ENCODE results near the gene SMARCD1. TPM values are rescaled to one million over a fixed set of nuclear protein-coding genes. Genes with fewer than 3 reads are reported as not detected.

The SMARCD1 gene
- total RNA-seq, 4 donors from 2014 or later = 20.3 to 72.4 (median 45.2) TPM

DNA sequence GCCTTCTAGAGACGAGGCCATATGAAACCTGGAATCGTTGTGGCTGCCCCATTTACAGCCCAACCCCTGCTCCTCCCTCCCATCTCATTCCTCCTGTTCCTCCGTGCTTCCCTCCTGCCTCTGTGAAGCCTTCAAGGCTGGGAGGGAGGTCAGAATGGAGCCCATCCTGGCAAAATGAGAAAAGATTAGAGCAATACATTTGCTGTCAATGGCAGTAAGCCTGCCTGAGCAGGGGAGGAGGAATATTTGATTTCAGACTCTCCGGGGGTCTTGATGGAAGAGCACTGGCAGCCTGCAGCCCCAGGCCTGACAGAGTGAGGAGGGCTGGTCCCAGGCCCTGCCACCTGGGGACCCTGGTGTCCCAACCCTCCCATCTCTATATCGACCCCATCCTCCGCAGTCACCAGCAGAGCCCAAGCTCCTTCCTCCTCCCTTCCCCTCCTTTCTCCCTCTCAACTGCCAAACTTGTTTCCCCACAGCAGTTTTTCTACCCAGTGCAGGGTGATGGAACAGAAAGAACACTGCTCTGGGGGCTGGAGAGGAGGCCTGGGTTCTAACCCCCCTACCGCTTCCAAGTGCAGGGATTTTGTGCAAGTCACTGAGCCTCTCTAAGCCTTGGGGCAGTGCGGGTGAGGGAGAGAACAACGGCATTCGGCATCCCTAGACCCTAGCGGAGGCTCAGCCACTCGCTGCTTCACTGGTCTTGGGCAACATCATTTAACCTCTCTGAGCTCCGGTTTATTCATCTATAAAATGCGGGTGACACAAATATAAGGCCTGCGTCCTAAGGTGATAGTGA lies 43.9 kb upstream of the SMARCD1 start:
- Histone ChIP-seq H3K27me3 (peaks cover 0 to 4% (median 0%) of the 10 kb centered on the region in 4 donors), H3K4me1 (no peaks in the 10 kb centered on the region), H3K27ac (replicated peaks in 1 of 4) (no peak overlapping the region), H3K9me3 (no peaks in the 10 kb centered on the region), H3K36me3 (no peaks in the 10 kb centered on the region), H3K4me3 (no peak overlapping the region)
- intact Hi-C loops (cut with DNase I) = loop anchor here (10.0 kb wide), 1 partner anchor 176 kb away; no protein-coding TSS in a partner anchor
- 87% methylated on average over 14 of the region's 15 CpGs for WGBS
- no peak for TF ChIP-seq POLR2A (IDR thresholded peaks at IDR 0.05; ENCODE audit: low read depth)
- TF ChIP-seq EP300 (IDR thresholded peaks at IDR 0.05) = no peak
- TF ChIP-seq POLR2AphosphoS5 (IDR thresholded peaks at IDR 0.05) = no peak
- TF ChIP-seq, protein P1, sequence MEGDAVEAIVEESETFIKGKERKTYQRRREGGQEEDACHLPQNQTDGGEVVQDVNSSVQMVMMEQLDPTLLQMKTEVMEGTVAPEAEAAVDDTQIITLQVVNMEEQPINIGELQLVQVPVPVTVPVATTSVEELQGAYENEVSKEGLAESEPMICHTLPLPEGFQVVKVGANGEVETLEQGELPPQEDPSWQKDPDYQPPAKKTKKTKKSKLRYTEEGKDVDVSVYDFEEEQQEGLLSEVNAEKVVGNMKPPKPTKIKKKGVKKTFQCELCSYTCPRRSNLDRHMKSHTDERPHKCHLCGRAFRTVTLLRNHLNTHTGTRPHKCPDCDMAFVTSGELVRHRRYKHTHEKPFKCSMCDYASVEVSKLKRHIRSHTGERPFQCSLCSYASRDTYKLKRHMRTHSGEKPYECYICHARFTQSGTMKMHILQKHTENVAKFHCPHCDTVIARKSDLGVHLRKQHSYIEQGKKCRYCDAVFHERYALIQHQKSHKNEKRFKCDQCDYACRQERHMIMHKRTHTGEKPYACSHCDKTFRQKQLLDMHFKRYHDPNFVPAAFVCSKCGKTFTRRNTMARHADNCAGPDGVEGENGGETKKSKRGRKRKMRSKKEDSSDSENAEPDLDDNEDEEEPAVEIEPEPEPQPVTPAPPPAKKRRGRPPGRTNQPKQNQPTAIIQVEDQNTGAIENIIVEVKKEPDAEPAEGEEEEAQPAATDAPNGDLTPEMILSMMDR (IDR thresholded peaks at IDR 0.05) = no peak
- no peak for DNase-seq (ENCODE audit: extremely low spot score)

DNA sequence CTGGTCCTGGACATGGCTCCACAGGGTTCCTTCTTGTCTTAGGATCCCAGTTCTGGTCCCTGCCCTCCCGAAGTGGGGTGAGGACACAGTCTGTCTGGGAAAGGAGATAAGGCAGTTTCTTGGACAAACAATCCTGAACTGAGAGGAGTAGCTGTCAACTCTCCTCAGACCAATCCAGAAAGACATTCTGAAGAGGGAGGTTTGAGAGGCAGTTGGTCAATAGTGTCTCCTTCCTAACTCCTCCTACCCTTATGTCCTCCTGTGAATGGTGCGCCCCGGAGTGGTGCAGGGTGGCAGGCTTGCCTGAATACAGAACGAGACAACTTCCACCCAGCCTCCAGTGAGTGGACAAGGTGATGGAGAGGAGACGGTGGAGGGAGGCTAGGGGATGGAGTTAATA lies 43.2 kb upstream of the SMARCD1 start:
- no peak for TF ChIP-seq EP300 (IDR thresholded peaks at IDR 0.05)
- TF ChIP-seq POLR2AphosphoS5 (IDR thresholded peaks at IDR 0.05) = no peak
- no peak for TF ChIP-seq POLR2A (IDR thresholded peaks at IDR 0.05; ENCODE audit: low read depth)
- peaks cover 0 to 3% (median 0%) of the 10 kb centered on the region in 4 donors for H3K27me3 ChIP-seq
- no peak overlapping the region for H3K4me3 ChIP-seq

DNA sequence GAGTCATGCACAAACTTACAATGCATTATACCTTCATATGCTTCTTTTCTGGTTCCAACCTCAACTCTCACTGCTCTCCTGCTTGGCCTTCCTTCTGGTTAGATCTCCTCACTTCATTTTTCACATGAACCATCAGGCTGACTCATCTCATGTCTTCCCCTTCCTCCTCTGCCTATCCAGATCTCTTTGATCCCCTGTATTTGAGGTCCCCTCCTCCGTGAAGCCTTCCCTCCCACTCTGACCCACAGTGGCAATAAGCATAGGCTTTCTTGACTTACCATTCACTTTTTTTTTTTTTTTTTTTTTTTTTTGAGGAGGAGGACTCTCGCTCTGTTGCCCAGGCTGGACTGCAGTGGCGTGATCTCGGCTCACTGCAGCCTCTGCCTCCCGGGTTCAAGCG lies 42.4 kb upstream of the SMARCD1 start:
- no peak for DNase-seq (ENCODE audit: extremely low spot score)
- H3K36me3 ChIP-seq = no peaks in the 10 kb centered on the region
- H3K4me3 ChIP-seq = no peak overlapping the region
- no peaks in the 10 kb centered on the region for H3K4me1 ChIP-seq
- H3K27me3 ChIP-seq = no peaks in the 10 kb centered on the region
- intact Hi-C loops (cut with DNase I) = loop anchor here (10.0 kb wide), 1 partner anchor 178 kb away; no protein-coding TSS in a partner anchor
- no peak overlapping the region for H3K27ac ChIP-seq (replicated peaks in 1 of 4)
- no peaks in the 10 kb centered on the region for H3K9me3 ChIP-seq
- 89% methylated on average over 6 of the region's 6 CpGs for WGBS
- TF ChIP-seq, protein P1 (IDR thresholded peaks at IDR 0.05) = no peak
- TF ChIP-seq POLR2A (IDR thresholded peaks at IDR 0.05; ENCODE audit: low read depth) (no peak), POLR2AphosphoS5 (IDR thresholded peaks at IDR 0.05) (no peak), EP300 (IDR thresholded peaks at IDR 0.05) (no peak)

More for the DNA sequence above, 43.2 kb upstream of the SMARCD1 start:
- 74% methylated on average over 5 of the region's 5 CpGs for WGBS
- no peaks in the 10 kb centered on the region for H3K9me3 ChIP-seq
- no peak for DNase-seq (ENCODE audit: extremely low spot score)
- H3K4me1 ChIP-seq = no peaks in the 10 kb centered on the region
- H3K36me3 ChIP-seq = no peaks in the 10 kb centered on the region
- intact Hi-C loops (cut with DNase I) = loop anchor here (10.0 kb wide), 1 partner anchor 177 kb away; no protein-coding TSS in a partner anchor
- H3K27ac ChIP-seq (replicated peaks in 1 of 4) = no peak overlapping the region

DNA sequence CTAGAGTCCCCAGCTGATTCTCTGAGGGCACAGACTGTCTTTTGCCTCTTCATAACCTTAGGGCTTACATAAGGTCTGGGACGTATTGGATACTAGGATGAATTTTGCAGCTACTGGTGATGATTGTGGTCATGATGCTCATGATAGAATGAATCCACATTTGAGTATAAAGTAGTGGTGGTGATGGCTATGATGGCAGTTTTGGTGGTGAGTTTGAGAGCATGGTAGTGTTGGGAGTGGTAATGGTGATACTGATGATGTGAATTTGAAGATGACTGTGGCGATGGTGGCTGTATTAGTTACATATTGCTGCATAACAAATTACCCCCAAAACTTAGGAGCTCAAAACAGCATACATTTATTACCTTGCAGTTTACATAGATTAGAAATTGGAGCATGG lies 41.8 kb upstream of the SMARCD1 start:
- intact Hi-C loops (cut with DNase I) = loop anchor here (10.0 kb wide), 1 partner anchor 179 kb away; no protein-coding TSS in a partner anchor
- Histone ChIP-seq H3K36me3 (no peaks in the 10 kb centered on the region), H3K4me3 (no peak overlapping the region), H3K9me3 (no peaks in the 10 kb centered on the region), H3K27me3 (no peaks in the 10 kb centered on the region), H3K4me1 (no peaks in the 10 kb centered on the region), H3K27ac (replicated peaks in 1 of 4) (no peak overlapping the region)
- WGBS = 92% methylated on average over 2 of the region's 2 CpGs
- DNase-seq (ENCODE audit: extremely low spot score) = no peak
- no peak for TF ChIP-seq POLR2AphosphoS5 (IDR thresholded peaks at IDR 0.05)
- TF ChIP-seq, protein P1 (IDR thresholded peaks at IDR 0.05) = no peak

DNA sequence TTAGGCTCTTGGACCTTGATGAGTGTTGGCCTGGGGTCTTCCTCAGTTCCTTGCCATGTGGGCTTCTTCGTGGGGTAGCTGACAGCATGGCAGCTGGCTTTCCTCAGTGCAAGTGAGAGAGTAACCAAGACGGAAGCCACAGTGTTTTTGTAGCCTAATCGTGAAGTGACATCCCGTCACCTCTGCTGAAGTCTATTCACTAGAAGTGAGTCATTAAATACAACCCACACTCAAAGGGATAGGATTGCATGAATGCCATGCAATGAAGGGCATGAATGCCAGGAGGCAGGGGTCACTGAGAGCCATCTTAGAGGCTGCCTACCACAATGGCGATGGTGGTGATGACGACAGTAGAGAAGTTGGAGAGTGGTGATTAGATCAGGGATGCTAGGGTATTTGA lies 41.3 kb upstream of the SMARCD1 start:
- no peak for DNase-seq (ENCODE audit: extremely low spot score)
- Histone ChIP-seq H3K36me3 (no peaks in the 10 kb centered on the region), H3K4me1 (no peaks in the 10 kb centered on the region), H3K4me3 (no peak overlapping the region), H3K9me3 (no peaks in the 10 kb centered on the region), H3K27me3 (no peaks in the 10 kb centered on the region), H3K27ac (replicated peaks in 1 of 4) (no peak overlapping the region)
- WGBS = 67% methylated on average over 6 of the region's 6 CpGs
- TF ChIP-seq POLR2A (IDR thresholded peaks at IDR 0.05; ENCODE audit: low read depth) (no peak), EP300 (IDR thresholded peaks at IDR 0.05) (no peak), POLR2AphosphoS5 (IDR thresholded peaks at IDR 0.05) (no peak)
- TF ChIP-seq, protein P1 (IDR thresholded peaks at IDR 0.05) = no peak
- intact Hi-C loops (cut with DNase I) = loop anchor here (10.0 kb wide), 1 partner anchor 179 kb away; no protein-coding TSS in a partner anchor

Measured in esophagus muscularis mucosa (tissue), 4 donors.